HK-2 (cell line): ENCODE measurements around the gene TGM2.

Experiments used
- DNase-seq: peaks from one replicate; pipeline ENCODE4 v3.0.0-alpha.2; 2018; ENCODE audit not compliant: unreplicated experiment

TGM2 gene

GRCh38 chr20:38165089-38165965 is at the start of gene TGM2:
TSS of gene TGM2 (minus strand) at chr20:38165270. CDS start at chr20:38165198, 72 bp downstream.
- DNase-seq, result peak; percentile 95

GRCh38 chr20:38214256-38215193 is 49.5 kb upstream of the TGM2 start:
- no peak for DNase-seq

DNA sequence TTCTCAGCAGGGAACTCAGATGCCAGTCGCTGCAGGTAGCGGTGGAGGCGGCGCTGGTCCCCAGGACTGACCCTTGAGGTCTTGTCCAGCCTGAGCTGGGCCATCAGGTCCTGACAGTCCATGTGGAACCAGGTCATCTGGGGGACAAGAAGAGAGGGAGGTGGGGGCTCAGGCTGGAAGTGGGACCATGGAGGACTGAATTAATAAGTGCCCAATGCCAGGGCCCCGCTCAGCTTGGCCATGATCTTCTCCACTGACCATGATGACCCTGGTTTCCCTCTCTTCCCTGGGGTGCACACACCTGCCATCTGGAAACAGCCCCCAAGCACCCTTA is 48.5 kb upstream of the TGM2 start:
- DNase-seq, result no peak

- DNase-seq, result no peak
Measured at GRCh38 chr20:38212806-38213606, 47.9 kb upstream of the TGM2 start.

DNA sequence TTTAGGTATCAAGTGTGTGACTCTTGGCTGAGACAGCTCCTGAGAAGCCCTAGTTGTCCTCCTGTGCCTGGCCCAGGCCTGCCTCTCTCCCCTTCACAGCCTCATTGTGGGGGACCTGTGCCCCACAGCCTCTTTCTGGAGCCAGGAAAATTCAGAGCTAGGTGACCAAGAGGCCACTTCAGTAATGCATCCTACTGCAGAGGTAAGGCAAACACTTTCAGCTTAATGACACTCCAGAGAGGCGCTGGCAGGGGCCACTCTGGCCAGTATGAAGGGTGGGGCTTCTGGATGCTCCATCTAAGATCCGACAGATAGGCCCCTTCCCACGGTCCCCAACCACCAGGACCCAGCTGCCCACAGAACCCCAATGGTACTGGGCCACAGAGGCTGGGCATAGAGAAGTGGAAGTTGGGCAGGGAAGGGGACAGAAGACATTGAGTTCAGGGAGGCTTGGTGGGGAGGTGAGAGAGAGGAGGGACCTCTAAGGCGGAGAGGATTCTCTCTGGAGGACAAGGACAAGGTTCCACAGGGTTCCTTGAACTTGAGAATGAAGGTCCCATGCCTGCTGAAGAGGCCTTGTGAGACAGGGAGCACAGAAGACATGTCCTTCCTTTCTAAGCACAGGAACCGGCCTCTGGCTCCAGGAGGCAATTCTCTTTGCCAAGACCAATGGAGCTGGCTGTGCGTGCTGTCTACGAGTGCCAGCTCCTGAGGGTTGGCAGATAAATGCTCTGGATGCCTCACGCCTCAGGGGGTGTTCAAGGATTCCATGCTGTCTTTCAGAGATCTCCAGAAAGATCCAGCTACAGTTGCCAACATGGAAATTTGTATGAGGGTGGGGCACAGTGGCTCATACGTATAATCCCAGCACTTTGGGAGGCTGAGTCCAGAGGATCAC is 46.4 kb upstream of the TGM2 start:
- DNase-seq, result no peak

GRCh38 chr20:38210741-38211140 is 45.7 kb upstream of the TGM2 start:
- DNase-seq, result no peak

GRCh38 chr20:38209736-38210405 is 44.8 kb upstream of the TGM2 start:
- DNase-seq, result no peak

DNA sequence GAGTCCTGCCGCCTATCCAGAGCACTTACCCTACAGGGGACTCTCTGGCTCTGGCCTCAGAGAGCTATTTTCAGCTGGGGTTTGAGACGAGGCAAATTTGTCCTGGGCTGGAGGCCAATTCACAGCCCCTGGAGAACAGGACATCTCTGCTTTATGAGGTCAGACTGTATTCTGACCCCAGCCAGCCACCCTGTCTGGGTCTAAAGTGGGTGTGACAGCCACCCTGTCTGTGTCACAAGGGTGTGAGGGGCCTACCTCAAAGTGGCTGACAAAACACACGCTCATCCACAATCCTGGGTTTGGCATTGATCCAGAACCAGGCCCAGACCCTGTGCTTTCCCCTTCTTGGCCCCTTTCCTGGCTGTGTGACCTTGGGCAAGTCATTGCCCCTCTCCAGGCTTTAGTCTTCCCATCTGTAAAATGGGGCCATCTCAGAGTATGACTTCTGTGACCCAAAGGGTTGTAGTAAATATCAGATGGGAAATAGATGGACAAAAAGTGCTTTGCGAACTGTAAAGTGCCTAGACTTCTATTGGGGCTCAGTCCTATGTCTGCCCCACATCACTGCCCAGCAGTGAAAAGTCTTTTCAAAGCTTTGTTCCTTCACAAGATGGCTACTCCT is 44.1 kb upstream of the TGM2 start:
- DNase-seq, result no peak

DNA sequence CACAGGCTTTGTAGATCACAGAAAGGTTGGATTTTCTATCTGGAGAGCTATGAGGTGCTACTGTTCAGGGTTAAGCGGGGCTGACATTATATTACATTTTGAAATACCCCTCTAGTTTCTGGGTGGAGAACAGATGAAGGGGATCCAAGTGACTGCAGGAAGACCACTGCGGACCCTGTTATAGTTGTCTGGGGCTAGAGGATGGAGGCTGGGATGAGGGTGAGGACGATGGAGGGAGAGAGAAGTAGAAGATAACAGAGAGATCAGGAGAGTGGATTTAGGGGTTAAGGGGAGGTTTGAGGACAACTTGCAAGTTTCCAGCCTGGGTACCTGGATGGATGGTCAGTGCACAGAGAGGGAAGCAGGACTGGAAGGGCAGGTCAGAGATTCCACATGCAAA is 43.5 kb upstream of the TGM2 start:
- no peak for DNase-seq

DNA sequence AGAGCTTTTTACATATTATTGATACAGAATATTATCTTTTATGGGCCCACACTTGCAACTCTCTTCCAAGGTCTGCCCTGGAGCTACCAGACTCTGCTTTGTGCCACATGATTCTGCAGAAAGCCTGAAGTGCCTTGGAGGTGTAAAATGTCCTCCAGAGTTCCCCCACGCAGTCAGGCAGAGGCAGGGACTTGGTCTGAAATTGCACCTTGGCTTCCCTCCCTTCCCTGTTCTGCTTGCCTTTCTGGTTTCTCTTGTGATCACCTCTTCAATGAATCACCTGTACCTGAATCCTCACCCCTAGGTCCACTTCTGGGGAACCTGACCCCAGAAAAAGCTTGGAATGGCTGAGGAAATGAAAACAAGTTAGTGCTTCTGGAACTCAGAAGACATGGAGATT is 43.0 kb upstream of the TGM2 start:
- no peak for DNase-seq

GRCh38 chr20:38207621-38208020 is 42.6 kb upstream of the TGM2 start:
- DNase-seq, result no peak

DNA sequence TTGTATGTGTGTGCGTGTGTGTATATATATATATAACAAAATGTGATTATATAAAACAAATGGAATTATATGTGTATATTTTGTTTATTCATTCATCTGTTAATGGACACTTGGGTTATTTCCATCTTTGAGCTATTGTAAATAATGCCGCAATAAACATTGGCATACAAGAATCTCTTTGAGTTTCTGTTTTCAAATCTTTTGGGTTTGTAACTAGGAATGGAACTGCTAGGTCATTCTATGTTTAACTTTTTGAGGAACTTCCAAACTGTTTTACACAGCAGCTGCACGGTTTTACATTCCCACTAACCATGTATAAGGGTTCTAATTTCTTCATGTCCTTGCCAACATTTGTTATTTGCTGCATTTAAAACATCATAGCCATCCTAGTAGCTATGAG is 39.9 kb upstream of the TGM2 start:
- DNase-seq, result no peak

DNA sequence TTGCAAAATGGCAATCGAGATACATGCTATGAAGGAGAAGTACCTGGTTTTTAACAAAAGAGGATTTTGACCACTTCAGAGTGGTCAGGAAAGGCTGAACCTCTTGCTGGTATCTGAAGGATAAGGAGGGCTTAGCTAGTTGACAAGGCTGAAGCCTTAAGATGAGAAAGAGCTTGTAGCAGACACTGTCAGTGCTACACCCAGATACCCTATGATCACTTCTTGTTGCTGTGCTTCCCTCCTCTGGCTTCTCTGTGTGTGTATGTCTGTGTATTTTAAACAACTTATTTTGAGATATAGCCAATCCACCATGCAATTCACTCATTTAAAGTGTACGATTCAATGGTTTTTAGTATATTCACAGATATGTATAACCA is 38.9 kb upstream of the TGM2 start:
- no peak for DNase-seq

DNA sequence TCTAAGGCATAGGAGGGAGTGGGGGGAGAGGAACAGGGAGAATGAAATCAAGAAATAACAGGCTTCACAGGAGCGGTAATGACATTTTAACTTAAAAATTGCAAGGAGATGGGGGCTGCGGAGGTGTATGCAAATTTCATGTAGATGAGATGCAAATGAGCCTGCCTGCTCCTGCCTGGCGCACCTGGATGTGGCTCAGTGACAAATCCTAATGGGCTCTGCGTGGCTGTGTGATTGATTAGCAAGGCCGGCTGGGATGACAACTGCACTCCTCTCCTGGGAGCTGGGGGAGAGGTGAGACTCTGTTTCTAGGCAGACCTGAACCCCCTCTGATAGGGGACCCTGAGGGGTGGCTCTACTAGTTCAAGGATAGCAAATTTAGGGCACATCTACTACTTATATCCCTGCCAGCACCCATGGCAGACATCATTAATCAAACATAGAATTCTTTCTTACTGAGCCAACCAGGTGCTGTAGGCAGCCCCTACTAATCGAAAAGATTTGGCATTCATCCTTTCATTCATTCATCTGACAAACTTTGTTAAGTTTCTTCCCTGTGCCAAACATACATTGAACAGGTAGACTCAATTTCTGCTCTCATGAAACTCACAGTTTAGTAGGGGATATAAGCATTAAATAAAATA is 38.4 kb upstream of the TGM2 start:
- no peak for DNase-seq

- DNase-seq, result no peak
Measured at GRCh38 chr20:38202982-38203293, 37.9 kb upstream of the TGM2 start.

- no peak for DNase-seq
Measured at GRCh38 chr20:38202153-38202981, 37.3 kb upstream of the TGM2 start.

- DNase-seq, result peak; percentile 71
Measured at GRCh38 chr20:38201356-38201755, 36.3 kb upstream of the TGM2 start.

- DNase-seq, result no peak
Measured at GRCh38 chr20:38200646-38201045, 35.6 kb upstream of the TGM2 start.
